HepG2 (cell line): ENCODE measurements around the gene INHBE. TPM values are rescaled to one million over a fixed set of nuclear protein-coding genes. Genes with fewer than 3 reads are reported as not detected.

Experiments used
- ATAC-seq: fragments of 200-7000 bp; cut with Tn5 transposase; 3 replicates; pipeline ENCODE4 v1.9.1; 2020; ENCODE audit warnings: mild to moderate bottlenecking, moderate library complexity
- BruUV-seq: library from RNA; stranded (reverse); fragments of 400-500 nt; replicated peaks from 2 replicates; lab custom pipeline; 2021; lab: Mats Ljungman, UMichigan
- CTCF ChIA-PET: fragments of 300-600 bp; formaldehyde crosslinking; extraction: SDS; loops from one replicate; lab custom pipeline; 2021; ENCODE audit warnings: low total read pairs, inconsistent platforms, low intra/inter-chr PET ratio; lab: Yijun Ruan, JAX
- POLR2A ChIA-PET: fragments of 350-600 bp; sonication (Branson Sonifier 250); formaldehyde crosslinking; loops from one replicate; lab custom pipeline; 2020; ENCODE audit warnings: antibody characterized with exemption, inconsistent platforms; lab: Yijun Ruan, JAX
- DNase-seq: peaks from one replicate; pipeline ENCODE4 v3.0.0-alpha.2; 2015; ENCODE audit warnings: low spot score
- FAIRE-seq: peaks from 3 replicates; lab custom pipeline; 2011; peaks lifted over from hg19 to GRCh38; lab: Jason Lieb, UNC
- H2AFZ ChIP-seq: one replicate; pipeline ENCODE4 v1.6.1; 2011; ENCODE audit warnings: low read length, inconsistent platforms
- H3K27ac ChIP-seq: fragments of 300-600 bp; 3 replicates; pipeline ENCODE4 v1.8.0; 2011; ENCODE audit warnings: mixed run types, mild to moderate bottlenecking, mixed read lengths, low read length, inconsistent platforms; ENCODE audit not compliant: insufficient read depth; ENCODE audit errors: extremely low read length
- H3K27me3 ChIP-seq, 2 experiments: fragments of 200-600 bp in 1 of 2; 2 replicates in 1 of 2; 3 replicates in 1 of 2; pipeline versions ENCODE4 v1.6.0 to v1.8.0; 2011; ENCODE audit warnings: low read length in 2 of 2, mild to moderate bottlenecking in 2 of 2, moderate library complexity in 2 of 2, inconsistent platforms in 1 of 2; ENCODE audit not compliant: insufficient read depth in 2 of 2, control insufficient read depth in 1 of 2
- H3K36me3 ChIP-seq, 2 experiments: fragments of 200-600 bp in 1 of 2; replicated peaks in 1 of 2; 2 replicates in 1 of 2; 3 replicates in 1 of 2; pipeline versions ENCODE4 v1.5.1 to v1.8.0; 2011; ENCODE audit warnings: low read length in 2 of 2, inconsistent platforms in 1 of 2; ENCODE audit not compliant: insufficient read depth in 2 of 2, control insufficient read depth in 1 of 2
- H3K4me1 ChIP-seq: 2 replicates; pipeline ENCODE4 v1.5.1; 2012; ENCODE audit warnings: low read length, inconsistent platforms; ENCODE audit not compliant: insufficient read depth
- H3K4me2 ChIP-seq: 2 replicates; pipeline ENCODE4 v1.6.0; 2011; ENCODE audit warnings: low read depth, low read length, inconsistent platforms
- H3K4me3 ChIP-seq, 3 experiments: fragments of 200-600 bp in 1 of 3; sonication (generic), shearing (Covaris generic) in 1 of 3; replicated peaks in 1 of 3; 2 replicates each; pipeline ENCODE4 v1.5.1; 2011 to 2016; ENCODE audit warnings: low read length in 3 of 3, inconsistent platforms in 2 of 3, low read depth in 2 of 3, mild to moderate bottlenecking in 2 of 3, control low read depth in 1 of 3, mixed read lengths in 1 of 3; ENCODE audit not compliant: insufficient read depth in 1 of 3
- H3K79me2 ChIP-seq: one replicate; pipeline ENCODE4 v1.6.1; 2011; ENCODE audit warnings: low read length, inconsistent platforms; ENCODE audit not compliant: insufficient read depth
- H3K9ac ChIP-seq: 2 replicates; pipeline ENCODE4 v1.6.0; 2011; ENCODE audit warnings: mild to moderate bottlenecking, low read depth, low read length, inconsistent platforms; ENCODE audit not compliant: insufficient read depth
- H3K9me3 ChIP-seq: 2 replicates; pipeline ENCODE4 v1.5.1; 2012; ENCODE audit warnings: mild to moderate bottlenecking, low read length
- H4K20me1 ChIP-seq: 2 replicates; pipeline ENCODE4 v1.6.0; 2011; ENCODE audit warnings: inconsistent platforms, mild to moderate bottlenecking, low read length, moderate library complexity; ENCODE audit not compliant: insufficient read depth
- ATF5 ChIP-seq: sonication (generic); formaldehyde crosslinking; IDR thresholded peaks from 2 replicates; pipeline ENCODE4 v1.4.0; 2020; ENCODE audit warnings: mild to moderate bottlenecking, low read depth, missing genetic modification reagents
- CEBPB ChIP-seq: IDR thresholded peaks from 2 replicates; pipeline ENCODE4 v1.6.1; 2011; ENCODE audit warnings: low read depth, low read length, improper control_type of control experiment, borderline replicate concordance
- DZIP1 ChIP-seq: sonication (generic); formaldehyde crosslinking; IDR thresholded peaks from 2 replicates; pipeline ENCODE4 v1.5.0; 2020; ENCODE audit warnings: mild to moderate bottlenecking, missing genetic modification reagents
- IRX3 ChIP-seq: sonication (generic); formaldehyde crosslinking; IDR thresholded peaks from 2 replicates; pipeline ENCODE4 v1.8.1; 2023; ENCODE audit warnings: mild to moderate bottlenecking, low read depth, missing genetic modification reagents, borderline replicate concordance
- NFKB2 ChIP-seq: sonication (generic); formaldehyde crosslinking; IDR thresholded peaks from 2 replicates; pipeline ENCODE4 v1.4.0; 2020; ENCODE audit warnings: missing genetic modification reagents, borderline replicate concordance
- SMAD9 ChIP-seq: sonication (generic); formaldehyde crosslinking; IDR thresholded peaks from 2 replicates; pipeline ENCODE4 v1.5.1; 2020; ENCODE audit warnings: mild to moderate bottlenecking, missing genetic modification reagents
- TBP ChIP-seq: sonication (generic); formaldehyde crosslinking; IDR thresholded peaks from 2 replicates; pipeline ENCODE4 v1.5.0; 2020; ENCODE audit warnings: missing genetic modification reagents
- ZNF30 ChIP-seq: sonication (generic); formaldehyde crosslinking; IDR thresholded peaks from 2 replicates; pipeline ENCODE4 v1.5.0; 2020; ENCODE audit warnings: mild to moderate bottlenecking, missing genetic modification reagents
- ZNF564 ChIP-seq: sonication (generic); formaldehyde crosslinking; IDR thresholded peaks from 2 replicates; pipeline ENCODE4 v1.8.1; 2023; ENCODE audit warnings: mild to moderate bottlenecking, missing genetic modification reagents
- ZNF572 ChIP-seq: sonication (generic); formaldehyde crosslinking; IDR thresholded peaks from 2 replicates; pipeline ENCODE4 v1.5.1; 2020; ENCODE audit warnings: mild to moderate bottlenecking, missing genetic modification reagents
- WGBS: methylation state at CpG from one replicate; pipeline ENCODE4 v1.1.6; 2017; ENCODE audit warnings: low lambda C conversion rate; 5-methylcytosine and 5-hydroxymethylcytosine counted together
- in situ Hi-C: cut with HindIII; loops from 2 replicates; pipeline ENCODE4 v1.10.0; 2017; ENCODE audit warnings: low pct_unique_long_range_greater_than_20kb; ENCODE audit not compliant: extremely low pct_ligation_motif_present
- intact Hi-C: fragments of 100-400 bp; cut with micrococcal nuclease; formaldehyde crosslinking; loops from one replicate; pipeline ENCODE4 v1.10.0; 2022; ENCODE audit not compliant: unreplicated experiment
- polyA plus RNA-seq, 8 experiments: library from polyadenylated mRNA; depleted of rRNA in 3 of 8; stranded (reverse) in 7 of 8; unstranded in 1 of 8; fragments of >200 nt; fragmentation: Illumina TruSeq in 4 of 8; extraction: Trizol in 4 of 8; gene quantifications; 2 replicates each; pipeline versions ENCODE4 v1.2.1 to v1.2.3, GENCODE V29; 2011 to 2016; ENCODE audit warnings: low read depth in 4 of 8, missing spikeins in 1 of 8, mixed read lengths in 1 of 8; ENCODE audit not compliant: insufficient read depth in 1 of 8
- total RNA-seq, 5 experiments: library from RNA; depleted of rRNA; stranded (reverse); fragments of >200 nt; fragmentation: Illumina TruSeq; extraction: Trizol; gene quantifications; 2 replicates each; pipeline ENCODE4 v1.2.3, GENCODE V29; 2016; ENCODE audit warnings: low read depth in 1 of 5
- TF ChIP-seq, protein P1 (sequence below), 2 experiments: sonication (generic) in 1 of 2; formaldehyde crosslinking in 1 of 2; IDR thresholded peaks; 2 replicates each; pipeline versions ENCODE4 v1.4.0 to v1.6.1; 2016 to 2020; ENCODE audit warnings: borderline replicate concordance in 1 of 2, low read depth in 1 of 2, mild to moderate bottlenecking in 1 of 2, missing genetic modification reagents in 1 of 2

Gene INHBE
- total and polyA plus RNA-seq, 2 of the 13 experiments (the other 11 are each of a cell fraction or from before 2014, with no cell fraction given) = 17.0 to 32.0 TPM

- Histone ChIP-seq H3K9ac (no peak overlapping the region), H3K4me1 (peaks cover 21% of the 10 kb centered on the region), H2AFZ (no peak overlapping the region), H3K79me2 (no peaks in the 10 kb centered on the region), H3K4me2 (no peak overlapping the region), H3K9me3 (no peaks in the 10 kb centered on the region), H4K20me1 (no peaks in the 10 kb centered on the region), H3K27me3 (peaks cover 1 to 36% of the 10 kb centered on the region in 2 experiments; a peak in 4 of 5 replicates), H3K4me3 (no peak overlapping the region), H3K27ac (no peak overlapping the region), H3K36me3 (no peaks in the 10 kb centered on the region)
- in situ Hi-C loops (no loop called here), intact Hi-C loops (no loop called here)
- WGBS = 82% methylated on average over 1 of the region's 1 CpG
- BruUV-seq = no TSS peak
- FAIRE-seq (no peak), ATAC-seq (no peak), DNase-seq (no peak)
- CTCF ChIA-PET = no interaction called here
- TF ChIP-seq DZIP1 = no peak
- TF ChIP-seq ZNF572 = no peak
- TF ChIP-seq NFKB2 (CRISPR knock-in tag) = no peak
- no peak for TF ChIP-seq ZNF30
- TF ChIP-seq CEBPB = peak; percentile 15; the same call in 1 of the 2 replicates
- POLR2A ChIA-PET = interaction anchor here (0.6 kb wide), 1 partner anchor 21 kb away, joined by 3 read pairs; no protein-coding TSS in a partner anchor
These were observed 26.6 kb downstream of the INHBE start for GRCh38 chr12:57481671-57482070.

DNA sequence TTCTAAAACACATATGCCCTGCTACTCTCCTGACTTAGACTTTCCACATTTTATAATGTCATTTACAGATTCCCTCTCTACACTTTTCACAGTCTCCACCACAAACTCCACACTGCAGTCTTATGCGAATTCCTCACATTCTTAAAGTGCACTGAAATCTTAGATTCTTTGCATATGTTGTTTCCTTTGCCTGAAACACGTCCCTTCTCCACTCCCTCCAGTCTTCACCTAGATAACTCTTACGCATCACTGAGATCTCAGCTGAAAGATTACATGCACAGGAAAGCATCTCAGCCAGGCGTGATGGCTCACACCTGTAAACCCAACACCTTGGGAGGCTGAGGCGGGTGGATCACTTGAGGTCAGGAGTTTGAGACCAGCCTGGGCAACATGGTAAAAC, 28.4 kb downstream of the INHBE start:
- no peaks in the 10 kb centered on the region for H3K36me3 ChIP-seq
- ChIA-PET POLR2A (no interaction called here), CTCF (no interaction called here)
- FAIRE-seq = no peak
- 37% methylated on average over 5 of the region's 5 CpGs for WGBS
- H3K79me2 ChIP-seq = peaks cover 6% of the 10 kb centered on the region
- DNase-seq = no peak
- no peak overlapping the region for H3K4me2 ChIP-seq
- H3K9ac ChIP-seq = no peak overlapping the region
- H3K27me3 ChIP-seq = peaks cover 1 to 23% of the 10 kb centered on the region in 2 experiments; a peak in 3 of 5 replicates
- H4K20me1 ChIP-seq = no peaks in the 10 kb centered on the region
- no peak overlapping the region for H2AFZ ChIP-seq
- peaks cover 9% of the 10 kb centered on the region for H3K4me1 ChIP-seq
- BruUV-seq = no TSS peak
- no peaks in the 10 kb centered on the region for H3K9me3 ChIP-seq
- in situ Hi-C loops = no loop called here
- H3K4me3 ChIP-seq = no peak overlapping the region
- intact Hi-C loops = no loop called here
- ATAC-seq = no peak
- H3K27ac ChIP-seq = no peak overlapping the region
- TF ChIP-seq TBP (CRISPR knock-in tag) (no peak), ZNF564 (no peak), SMAD9 (CRISPR knock-in tag) (no peak), IRX3 (no peak), ATF5 (CRISPR knock-in tag) (no peak)
- TF ChIP-seq, protein P1, sequence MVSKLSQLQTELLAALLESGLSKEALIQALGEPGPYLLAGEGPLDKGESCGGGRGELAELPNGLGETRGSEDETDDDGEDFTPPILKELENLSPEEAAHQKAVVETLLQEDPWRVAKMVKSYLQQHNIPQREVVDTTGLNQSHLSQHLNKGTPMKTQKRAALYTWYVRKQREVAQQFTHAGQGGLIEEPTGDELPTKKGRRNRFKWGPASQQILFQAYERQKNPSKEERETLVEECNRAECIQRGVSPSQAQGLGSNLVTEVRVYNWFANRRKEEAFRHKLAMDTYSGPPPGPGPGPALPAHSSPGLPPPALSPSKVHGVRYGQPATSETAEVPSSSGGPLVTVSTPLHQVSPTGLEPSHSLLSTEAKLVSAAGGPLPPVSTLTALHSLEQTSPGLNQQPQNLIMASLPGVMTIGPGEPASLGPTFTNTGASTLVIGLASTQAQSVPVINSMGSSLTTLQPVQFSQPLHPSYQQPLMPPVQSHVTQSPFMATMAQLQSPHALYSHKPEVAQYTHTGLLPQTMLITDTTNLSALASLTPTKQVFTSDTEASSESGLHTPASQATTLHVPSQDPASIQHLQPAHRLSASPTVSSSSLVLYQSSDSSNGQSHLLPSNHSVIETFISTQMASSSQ (IDR thresholded peaks at IDR 0.05; ENCODE audit: low read depth) = no peak
- TF ChIP-seq, protein P1 (CRISPR knock-in tag; IDR thresholded peaks at IDR 0.05; ENCODE audit: borderline replicate concordance) = no peak
